Measurements from ENCODE around the gene CLCF1.

- no peak for TF ChIP-seq POLR2A (IDR thresholded peaks at IDR 0.05)
- TF ChIP-seq CTCF (IDR thresholded peaks at IDR 0.05), result no peak
Observed at GRCh38 chr11:67347964-67348749, 25.2 kb downstream of the CLCF1 start.

Measured in transverse colon (tissue), 3 donors.